ENCODE data around the gene WDFY4. TPM values are rescaled to one million over a fixed set of nuclear protein-coding genes. Genes with fewer than 3 reads are reported as not detected.

Gene WDFY4
- total and polyA plus RNA-seq, 4 donors, result 0.57 to 7.1 (median 2.0) TPM

GRCh38 chr10:48749254-48749787 lies 64.6 kb downstream of the WDFY4 start:
- Histone ChIP-seq H3K4me1 (ENCODE audit: control insufficient read depth in 4 of 4, insufficient read depth in 4 of 4, low read length in 3 of 4) (no peaks in the 10 kb centered on the region), H3K9me3 (ENCODE audit: control insufficient read depth in 4 of 4, low read length in 3 of 4) (no peaks in the 10 kb centered on the region), H3K27ac (ENCODE audit: low read depth in 1 of 2, low read length in 2 of 2) (no peak overlapping the region), H3K27me3 (ENCODE audit: control insufficient read depth in 4 of 4, insufficient read depth in 4 of 4, low read length in 3 of 4) (no peaks in the 10 kb centered on the region), H3K9ac (ENCODE audit: low read depth in 1 of 2, low read length in 2 of 2) (no peak overlapping the region), H3K36me3 (ENCODE audit: control insufficient read depth in 4 of 4, insufficient read depth in 3 of 4, low read depth in 1 of 4, low read length in 3 of 4) (no peaks in the 10 kb centered on the region), H3K4me3 (ENCODE audit: low read depth in 1 of 3, low read length in 3 of 3) (no peak overlapping the region)
- DNase-seq (ENCODE audit: low spot score), result no peak
- 96% methylated on average over 1 of the region's 1 CpG for WGBS
- TF ChIP-seq ZBTB33 (IDR thresholded peaks at IDR 0.05) (no peak), EGR1 (IDR thresholded peaks at IDR 0.05; ENCODE audit: low read depth in 2 of 2) (no peak), FOXA2 (IDR thresholded peaks at IDR 0.05) (no peak), GABPA (IDR thresholded peaks at IDR 0.05 in 1 of 2, conservative IDR thresholded peaks at IDR 0.05 in 1 of 2) (no peak), NR2F2 (IDR thresholded peaks at IDR 0.05) (no peak), YY1 (IDR thresholded peaks at IDR 0.05) (no peak), HNF4G (IDR thresholded peaks at IDR 0.05) (no peak), SP1 (IDR thresholded peaks at IDR 0.05) (no peak), CTCF (IDR thresholded peaks at IDR 0.05; ENCODE audit: low read depth, low read length, missing input control) (no peak)

GRCh38 chr10:48750019-48750418 lies 65.3 kb downstream of the WDFY4 start:
- Histone ChIP-seq H3K36me3 (ENCODE audit: control insufficient read depth in 4 of 4, insufficient read depth in 3 of 4, low read depth in 1 of 4, low read length in 3 of 4) (no peaks in the 10 kb centered on the region), H3K9me3 (ENCODE audit: control insufficient read depth in 4 of 4, low read length in 3 of 4) (no peaks in the 10 kb centered on the region), H3K27ac (ENCODE audit: low read depth in 1 of 2, low read length in 2 of 2) (no peak overlapping the region), H3K4me1 (ENCODE audit: control insufficient read depth in 4 of 4, insufficient read depth in 4 of 4, low read length in 3 of 4) (no peaks in the 10 kb centered on the region), H3K9ac (ENCODE audit: low read depth in 1 of 2, low read length in 2 of 2) (no peak overlapping the region), H3K27me3 (ENCODE audit: control insufficient read depth in 4 of 4, insufficient read depth in 4 of 4, low read length in 3 of 4) (no peaks in the 10 kb centered on the region), H3K4me3 (ENCODE audit: low read depth in 1 of 3, low read length in 3 of 3) (no peak overlapping the region)
- DNase-seq (ENCODE audit: low spot score), result no peak
- no peak for TF ChIP-seq NR2F2 (IDR thresholded peaks at IDR 0.05)
- TF ChIP-seq GABPA (IDR thresholded peaks at IDR 0.05 in 1 of 2, conservative IDR thresholded peaks at IDR 0.05 in 1 of 2), result no peak
- TF ChIP-seq CTCF (IDR thresholded peaks at IDR 0.05; ENCODE audit: low read depth, low read length, missing input control), result no peak
- TF ChIP-seq FOXA2 (IDR thresholded peaks at IDR 0.05), result no peak
- no peak for TF ChIP-seq HNF4G (IDR thresholded peaks at IDR 0.05)
- TF ChIP-seq TAF1 (conservative IDR thresholded peaks at IDR 0.05), result no peak
- no peak for TF ChIP-seq YY1 (IDR thresholded peaks at IDR 0.05)
- TF ChIP-seq ATF3 (IDR thresholded peaks at IDR 0.05), result no peak
- TF ChIP-seq SP1 (IDR thresholded peaks at IDR 0.05), result no peak
- no peak for TF ChIP-seq REST (IDR thresholded peaks at IDR 0.05)
- TF ChIP-seq EGR1 (IDR thresholded peaks at IDR 0.05; ENCODE audit: low read depth in 2 of 2), result no peak
- WGBS, result 83% methylated on average over 1 of the region's 1 CpG

Measured in liver (tissue), 9 donors.